Panc1 (cell line): ENCODE measurements around the gene FKBP1B. TPM values are rescaled to one million over a fixed set of nuclear protein-coding genes. Genes with fewer than 3 reads are reported as not detected.

ENCODE experiments used
- ATAC-seq: fragments of 200-7000 bp; cut with Tn5 transposase; 2 replicates; pipeline ENCODE4 v1.9.1; 2020; ENCODE audit warnings: mild to moderate bottlenecking, moderate library complexity
- BruUV-seq: library from RNA; stranded (reverse); fragments of 400-500 nt; replicated peaks from 2 replicates; lab custom pipeline; 2021; lab: Mats Ljungman, UMichigan
- CTCF ChIA-PET: fragments of 300-600 bp; sonication (Branson Sonifier 250); formaldehyde crosslinking; loops from one replicate; lab custom pipeline; 2022; ENCODE audit warnings: antibody characterized with exemption; lab: Charles Lee
- POLR2A ChIA-PET: fragments of 300-600 bp; sonication (Branson Sonifier 250); formaldehyde crosslinking; loops from one replicate; lab custom pipeline; 2022; ENCODE audit warnings: antibody characterized with exemption; lab: Charles Lee
- DNase-seq: peaks from one replicate; pipeline ENCODE4 v3.0.0-alpha.2; 2010; ENCODE audit warnings: low read depth, low spot score
- H3K27ac ChIP-seq: 2 replicates; pipeline ENCODE4 v1.5.1; 2011; ENCODE audit warnings: mild to moderate bottlenecking, low read length, inconsistent platforms
- H3K27me3 ChIP-seq: fragments of 200-500 bp; sonication (Bioruptor generic); 2 replicates; pipeline ENCODE4 v1.6.0; 2014; ENCODE audit warnings: low read length, inconsistent platforms; ENCODE audit not compliant: control insufficient read depth, insufficient read depth
- H3K36me3 ChIP-seq: fragments of 200-500 bp; sonication (Bioruptor generic); 2 replicates; pipeline ENCODE4 v1.5.1; 2014; ENCODE audit warnings: inconsistent platforms, mild to moderate bottlenecking, low read length, moderate library complexity; ENCODE audit not compliant: control insufficient read depth, insufficient read depth
- H3K4me1 ChIP-seq: 2 replicates; pipeline ENCODE4 v1.5.1; 2011; ENCODE audit warnings: inconsistent platforms, mild to moderate bottlenecking, low read length, moderate library complexity; ENCODE audit not compliant: control insufficient read depth, insufficient read depth
- H3K4me3 ChIP-seq, 2 experiments: 2 replicates each; pipeline ENCODE4 v1.5.1; 2011 to 2012; ENCODE audit warnings: low read depth in 2 of 2, low read length in 2 of 2, mild to moderate bottlenecking in 2 of 2, inconsistent platforms in 1 of 2, moderate library complexity in 1 of 2
- H3K9me3 ChIP-seq: fragments of 200-500 bp; sonication (Bioruptor generic); 2 replicates; pipeline ENCODE4 v1.5.1; 2014; ENCODE audit warnings: low read depth, mild to moderate bottlenecking, inconsistent platforms, low read length, moderate library complexity; ENCODE audit not compliant: control insufficient read depth, insufficient read depth
- CTCF ChIP-seq: fragments of 450-650 bp; IDR thresholded peaks from 2 replicates; pipeline ENCODE4 v1.5.1; 2017; ENCODE audit warnings: mild to moderate bottlenecking
- POLR2AphosphoS5 ChIP-seq: IDR thresholded peaks from 2 replicates; pipeline ENCODE4 v1.6.1; 2012; ENCODE audit warnings: mild to moderate bottlenecking, low read depth, low read length, moderate library complexity
- REST ChIP-seq, 2 experiments: IDR thresholded peaks; 2 replicates each; pipeline ENCODE4 v1.6.1; 2011 to 2012; ENCODE audit warnings: low read depth in 2 of 2, control low read depth in 1 of 2, low read length in 1 of 2, mild to moderate bottlenecking in 1 of 2, moderate library complexity in 1 of 2; ENCODE audit not compliant: insufficient read depth in 1 of 2
- SIN3A ChIP-seq: IDR thresholded peaks from 2 replicates; pipeline ENCODE4 v1.6.1; 2012; ENCODE audit warnings: low read depth, mild to moderate bottlenecking, low read length, moderate library complexity, borderline replicate concordance; ENCODE audit not compliant: insufficient read depth
- TCF7L2 ChIP-seq: IDR thresholded peaks from 2 replicates; pipeline ENCODE4 v1.6.1; 2011; ENCODE audit warnings: mild to moderate bottlenecking, low read depth, low read length, inconsistent platforms
- in situ Hi-C: cut with HindIII; loops from 2 replicates; pipeline ENCODE4 v1.10.0; 2016; ENCODE audit warnings: low sequenced_read_pairs, low pct_unique_long_range_greater_than_20kb
- intact Hi-C: fragments of 100-400 bp; cut with micrococcal nuclease; formaldehyde crosslinking; loops from one replicate; pipeline ENCODE4 v1.10.0; 2022; ENCODE audit not compliant: unreplicated experiment
- total RNA-seq: library from RNA; stranded (reverse); gene quantifications from one replicate; pipeline ENCODE4 v1.2.1, GENCODE V29; 2021; ENCODE audit not compliant: unreplicated experiment

FKBP1B gene
- total RNA-seq, 1 experiment from 2014 or later, result 19.9 TPM

DNA sequence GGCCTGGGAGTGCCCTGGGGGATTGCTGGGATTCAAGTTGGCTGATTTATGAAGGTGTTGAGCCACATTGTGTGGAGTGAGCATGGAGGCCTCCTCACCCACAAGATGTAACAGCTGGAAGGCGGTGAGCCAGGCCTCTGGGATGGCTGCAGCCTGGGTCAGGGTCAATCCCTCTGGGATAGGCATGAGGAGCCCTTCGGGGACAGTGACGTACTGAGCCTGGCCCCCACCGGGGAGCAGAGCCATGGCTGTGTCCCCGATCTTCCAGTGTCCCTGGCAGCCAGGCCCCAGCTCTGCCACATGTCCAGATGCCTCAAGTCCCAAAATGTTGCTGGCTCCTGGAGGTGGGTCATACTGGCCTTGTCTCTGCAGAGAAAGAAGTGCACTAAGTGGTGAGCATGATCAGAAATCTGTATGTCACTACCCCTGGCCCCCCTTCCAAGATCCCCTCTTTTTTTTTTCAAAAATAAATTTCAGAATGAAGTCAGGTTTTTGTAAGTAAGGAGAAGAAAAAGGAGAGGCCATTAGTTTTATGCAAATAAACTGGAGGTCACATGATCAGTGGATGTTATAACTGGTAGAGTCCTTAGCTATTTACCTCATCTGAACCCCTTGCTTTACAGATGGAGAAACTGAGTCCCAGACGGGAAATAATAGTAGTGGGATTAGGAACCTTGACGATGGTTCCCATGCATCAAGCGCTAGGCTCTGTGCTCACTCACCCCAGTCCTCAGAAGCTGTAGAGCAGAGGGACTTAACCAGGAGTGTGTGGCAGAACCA lies 33.4 kb downstream of the FKBP1B start:
- Histone ChIP-seq H3K27ac (peak overlapping the region; percentile 99), H3K4me3 (peak overlapping the region; percentile 65 to 89), H3K9me3 (no peaks in the 10 kb centered on the region), H3K27me3 (no peaks in the 10 kb centered on the region), H3K36me3 (peaks cover 2% of the 10 kb centered on the region; the same call in 1 of the 2 replicates), H3K4me1 (peaks cover 16% of the 10 kb centered on the region)
- ATAC-seq (no peak), DNase-seq (no peak)
- ChIA-PET CTCF (interaction anchor here (0.6 to 2.2 kb wide), 4 partner anchors 12 to 156 kb away, joined by 3 to 12 read pairs (median 4); partner anchors contain the start of genes ATAD2B and WDCP), POLR2A (interaction anchor here (0.6 kb wide), 1 partner anchor 28 kb away, joined by 3 read pairs; no protein-coding TSS in a partner anchor)
- intact Hi-C loops (loop anchor here (5.0 to 10.0 kb wide), 2 partner anchors 82 to 96 kb away; no protein-coding TSS in a partner anchor), in situ Hi-C loops (no loop called here)
- no peak for TF ChIP-seq REST (IDR thresholded peaks at IDR 0.05; ENCODE audit: insufficient read depth in 1 of 2, low read depth in 2 of 2, low read length in 1 of 2)
- no peak for TF ChIP-seq SIN3A
- no peak for TF ChIP-seq CTCF
- TF ChIP-seq POLR2AphosphoS5, result no peak
- TF ChIP-seq TCF7L2, result no peak
- no TSS peak for BruUV-seq

GRCh38 chr2:24083567-24084385 lies 34.2 kb downstream of the FKBP1B start:
- ChIA-PET CTCF (interaction anchor here (0.9 to 2.2 kb wide), 4 partner anchors 36 to 157 kb away, joined by 3 to 12 read pairs (median 4); partner anchors contain the start of genes ATAD2B and WDCP), POLR2A (no interaction called here)
- DNase-seq (no peak), ATAC-seq (peak; percentile 80)
- Histone ChIP-seq H3K9me3 (no peaks in the 10 kb centered on the region), H3K4me1 (peaks cover 13% of the 10 kb centered on the region), H3K36me3 (peaks cover 2% of the 10 kb centered on the region; the same call in 1 of the 2 replicates), H3K4me3 (peak overlapping the region; percentile 65 to 89), H3K27ac (peak overlapping the region; percentile 99), H3K27me3 (no peaks in the 10 kb centered on the region)
- in situ Hi-C loops (no loop called here), intact Hi-C loops (loop anchor here (5.0 to 10.0 kb wide), 2 partner anchors 81 to 96 kb away; no protein-coding TSS in a partner anchor)
- TF ChIP-seq CTCF (peak; percentile 1; the same call in 1 of the 2 replicates), SIN3A (no peak)
- BruUV-seq, result TSS peak; percentile 74
